AG20443 (cell line): ENCODE data around the gene NFASC.

Source experiments
- DNase-seq: peaks from one replicate; pipeline ENCODE4 v3.0.0; 2012; ENCODE audit warnings: low spot score, mixed read lengths

The NFASC gene

DNA sequence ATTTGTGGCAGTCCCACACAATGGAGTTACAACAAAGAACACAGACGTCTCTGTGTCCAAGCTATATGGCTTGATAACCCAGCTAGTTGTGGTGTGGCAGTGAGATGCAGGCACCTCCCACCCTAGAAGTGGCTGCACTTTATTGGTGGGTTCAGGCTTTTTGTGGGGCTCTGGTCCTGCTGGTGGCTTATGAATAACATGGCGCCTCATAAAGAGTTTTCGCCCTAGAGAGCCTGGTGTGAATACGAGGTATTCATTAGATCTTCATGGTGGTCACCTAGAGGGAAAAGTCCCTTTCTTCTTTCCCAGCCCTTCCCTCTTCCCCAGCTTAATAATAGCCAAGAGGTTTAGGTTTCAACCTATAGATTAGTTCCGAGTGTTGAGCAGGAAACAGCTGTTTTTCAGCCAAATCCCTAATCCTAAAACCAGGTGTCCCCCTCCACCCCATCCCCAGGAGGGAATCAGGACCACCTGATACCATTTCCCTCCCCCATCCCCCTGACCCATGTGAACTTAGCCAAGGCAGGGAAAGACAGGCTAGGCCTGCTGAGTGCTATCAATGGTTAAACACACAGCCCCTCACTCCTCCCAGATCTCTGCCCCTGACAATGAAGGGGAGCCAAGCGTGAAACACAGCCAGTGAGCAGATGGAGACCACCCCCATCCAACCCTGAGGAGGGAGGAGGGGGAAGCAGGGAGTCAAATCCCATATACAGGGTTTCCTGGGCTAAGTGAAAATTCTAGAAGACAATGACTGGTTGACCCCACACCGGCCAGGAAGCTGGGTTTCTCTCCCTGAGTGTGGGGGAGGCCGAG lies 58.2 kb downstream of the NFASC start:
- DNase-seq: no peak

DNA sequence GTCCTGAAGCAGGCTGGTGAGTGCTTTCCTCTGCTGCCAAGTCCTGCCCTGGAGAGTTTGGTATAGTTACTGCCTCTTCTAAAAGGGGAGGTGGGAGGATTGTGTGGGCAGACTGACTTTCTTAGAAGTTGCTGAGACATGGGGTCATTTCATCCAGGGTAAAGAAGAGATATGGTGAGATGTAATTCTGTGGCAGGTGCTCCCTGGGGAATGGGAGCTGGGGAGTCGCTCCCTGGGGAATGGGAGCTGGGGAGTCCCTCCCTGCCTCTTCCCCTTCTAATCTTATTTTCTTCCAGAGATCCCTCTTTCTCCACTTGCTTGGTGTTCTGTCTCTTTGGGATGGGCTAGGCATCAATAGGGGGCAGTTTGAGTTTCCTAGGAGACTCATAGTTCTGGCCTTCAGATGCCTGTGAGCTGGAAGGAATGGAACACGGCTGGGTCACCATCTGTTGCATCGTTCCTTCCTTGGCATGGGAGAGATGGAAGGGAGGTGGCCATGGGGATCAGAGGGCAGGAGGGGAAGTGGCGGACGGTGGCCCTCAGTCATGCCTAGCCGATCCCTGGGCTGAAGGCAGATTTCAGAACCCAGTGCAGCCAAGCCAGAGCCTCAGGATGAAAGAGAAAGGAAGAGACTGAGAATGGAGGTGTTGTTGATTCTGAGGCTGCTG lies 59.0 kb downstream of the NFASC start:
- DNase-seq: no peak

DNA sequence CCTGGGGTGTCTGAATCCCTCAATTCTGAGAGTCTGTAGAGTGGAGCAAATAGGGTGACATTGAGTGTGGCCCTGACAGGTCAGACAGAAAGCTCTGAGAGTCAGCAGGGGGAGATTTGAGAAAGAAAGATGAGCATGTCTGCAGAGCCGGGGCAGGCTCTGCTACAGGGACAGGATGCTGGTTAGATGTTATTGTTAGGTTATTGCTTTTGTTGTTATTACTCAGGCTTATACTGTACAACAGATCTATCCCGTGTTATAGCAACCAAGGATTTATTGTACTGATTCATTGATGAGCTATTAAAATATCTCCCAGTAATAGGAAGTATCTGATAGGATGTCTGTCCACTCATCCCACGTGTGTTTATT lies 59.5 kb downstream of the NFASC start:
- DNase-seq: no peak

DNA sequence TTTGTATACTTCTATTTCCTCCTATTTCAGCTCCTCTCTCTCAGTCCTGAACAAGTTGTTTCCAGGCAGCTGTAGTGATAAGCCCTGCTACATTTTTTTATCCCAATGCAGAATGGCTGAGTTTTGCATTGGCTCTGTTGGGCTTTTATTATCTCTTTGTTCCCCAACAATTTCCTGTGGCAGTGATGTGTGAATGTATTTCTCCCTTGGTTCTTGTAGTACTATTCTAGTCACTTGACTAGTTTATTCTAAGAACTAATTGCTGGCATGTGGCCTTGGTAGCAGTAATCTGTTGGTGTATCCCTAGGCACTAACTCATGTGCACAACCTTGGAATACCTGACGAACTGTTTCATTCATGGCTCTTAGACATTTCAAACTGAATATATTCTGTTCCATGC lies 60.7 kb downstream of the NFASC start:
- DNase-seq: no peak

DNA sequence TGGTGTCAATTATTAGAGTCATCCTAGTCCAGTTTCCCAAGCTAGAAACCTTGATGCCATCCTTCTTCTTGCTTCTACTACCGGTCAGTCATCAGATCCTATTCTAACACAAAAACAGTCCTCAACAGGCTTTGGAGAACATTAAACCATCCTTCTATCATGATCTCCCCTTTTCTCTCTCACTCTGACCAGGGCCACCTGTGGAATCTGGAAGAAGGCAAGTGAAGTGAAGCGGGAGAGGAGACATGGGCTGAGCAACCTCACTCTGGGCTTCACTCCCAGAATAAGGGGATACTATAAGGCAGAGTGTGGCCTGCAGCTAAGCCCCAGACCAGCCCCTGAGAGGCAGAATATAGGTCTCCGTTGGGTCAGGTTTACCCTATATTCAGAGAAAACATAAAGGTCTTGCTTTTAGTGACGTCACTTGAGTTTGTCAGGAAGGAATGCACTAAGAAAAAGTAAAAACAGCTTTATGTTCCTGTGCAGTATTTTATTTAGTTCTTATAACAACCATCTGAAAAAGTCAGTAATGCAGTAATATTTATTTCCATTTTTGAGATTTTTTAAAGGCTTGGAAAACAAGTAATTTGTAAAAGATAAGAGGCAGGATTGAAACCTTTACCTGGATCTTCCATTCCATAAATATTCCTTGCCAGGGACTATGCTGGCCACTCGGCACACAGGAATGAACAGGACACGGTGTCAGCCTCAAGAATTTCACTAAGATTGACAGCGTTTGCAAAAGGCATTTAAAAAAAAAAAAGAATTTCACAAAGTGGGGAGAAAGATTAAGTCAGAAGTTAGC lies 61.3 kb downstream of the NFASC start:
- no peak for DNase-seq

DNA sequence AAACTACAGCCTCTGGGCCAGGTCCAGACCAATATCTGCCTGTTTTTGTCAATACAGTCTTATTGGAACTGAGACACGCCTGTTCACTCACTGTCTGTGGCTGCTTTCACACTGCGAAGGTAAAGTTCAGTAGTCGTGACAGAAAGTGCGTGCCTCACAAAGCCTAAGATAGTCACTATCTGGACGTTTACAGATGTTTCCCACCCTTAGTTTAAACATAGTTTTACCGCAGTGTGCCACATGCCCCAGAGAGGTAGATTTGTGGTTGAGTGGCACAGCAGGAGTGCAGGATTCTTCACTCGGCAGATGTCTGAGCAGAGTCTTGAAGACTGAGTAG lies 61.9 kb downstream of the NFASC start:
- DNase-seq: no peak

DNA sequence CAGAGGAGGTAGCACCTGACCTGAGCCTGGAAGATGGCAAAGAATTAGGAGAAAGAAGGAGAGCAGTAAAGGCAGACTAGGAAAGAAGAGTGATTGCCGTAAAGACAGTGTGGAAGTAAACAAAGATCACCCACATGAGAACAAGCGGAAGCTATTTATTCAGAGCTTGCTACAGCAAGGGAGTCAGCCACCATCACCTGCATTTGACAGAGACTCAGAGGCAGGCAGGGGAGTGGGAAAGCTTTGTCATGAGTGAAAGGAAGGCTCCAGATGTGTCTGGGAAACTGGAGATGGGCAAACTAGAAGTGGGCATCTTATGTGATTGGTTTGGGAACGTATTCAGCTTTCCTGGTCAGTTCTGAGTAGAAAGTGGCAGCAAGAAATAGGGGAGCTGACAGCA lies 64.5 kb downstream of the NFASC start:
- no peak for DNase-seq

DNA sequence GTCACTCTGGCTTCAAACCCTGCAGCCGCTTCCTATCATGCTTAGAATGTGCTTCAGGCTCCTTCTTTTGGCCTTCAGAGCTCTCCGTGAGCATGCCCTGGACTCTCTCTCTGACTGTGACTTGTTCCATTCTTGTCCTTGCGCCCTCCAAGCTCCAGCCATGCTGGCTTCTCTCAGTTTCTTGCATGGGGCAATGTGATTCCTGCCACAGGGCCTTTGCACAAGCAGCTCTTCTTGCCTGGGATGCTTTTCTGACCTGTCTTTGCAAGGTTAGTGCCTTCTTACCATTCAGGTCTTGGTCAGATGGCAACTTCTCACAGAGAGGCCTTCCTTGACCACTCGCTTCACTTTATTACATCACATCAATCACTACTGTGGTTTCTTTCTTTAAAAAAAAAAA lies 66.1 kb downstream of the NFASC start:
- DNase-seq: no peak

DNA sequence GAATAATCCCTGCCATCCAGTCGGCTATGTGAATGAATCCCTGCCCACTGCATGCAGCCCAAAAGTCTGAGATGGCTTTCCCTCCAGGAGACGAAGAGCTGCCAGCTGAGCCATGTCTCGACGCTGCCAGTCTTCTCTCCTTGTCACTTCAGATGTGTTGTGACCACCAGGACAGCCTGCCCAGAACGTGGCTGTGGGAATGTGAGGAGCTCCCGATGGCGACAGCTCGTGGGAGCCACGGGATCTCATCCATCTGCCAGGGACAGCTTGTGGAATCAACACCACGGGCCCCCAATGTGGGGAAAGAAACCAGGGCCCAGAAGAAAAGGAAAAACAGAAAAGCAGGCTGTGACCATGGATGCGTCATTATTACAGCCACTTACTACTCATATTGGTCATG lies 67.2 kb downstream of the NFASC start:
- no peak for DNase-seq

DNA sequence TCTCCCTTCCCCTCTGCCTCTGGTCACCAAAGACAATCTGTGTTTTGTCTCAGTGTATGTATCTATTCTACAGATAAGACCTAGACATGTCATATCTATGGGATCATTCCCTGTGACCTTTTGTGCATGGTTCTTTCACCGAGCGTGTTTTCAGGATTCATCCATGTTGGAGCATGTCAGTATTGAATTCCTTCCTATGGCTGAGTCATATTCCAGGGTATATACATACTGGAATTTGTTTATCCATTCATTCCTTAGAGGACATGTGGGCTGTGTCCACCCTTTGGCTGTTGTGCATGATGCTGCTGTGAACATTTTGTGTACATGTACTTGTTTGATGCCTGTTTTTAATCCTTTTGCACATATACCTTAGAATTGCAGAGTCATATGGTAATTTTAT lies 69.9 kb downstream of the NFASC start:
- no peak for DNase-seq

DNA sequence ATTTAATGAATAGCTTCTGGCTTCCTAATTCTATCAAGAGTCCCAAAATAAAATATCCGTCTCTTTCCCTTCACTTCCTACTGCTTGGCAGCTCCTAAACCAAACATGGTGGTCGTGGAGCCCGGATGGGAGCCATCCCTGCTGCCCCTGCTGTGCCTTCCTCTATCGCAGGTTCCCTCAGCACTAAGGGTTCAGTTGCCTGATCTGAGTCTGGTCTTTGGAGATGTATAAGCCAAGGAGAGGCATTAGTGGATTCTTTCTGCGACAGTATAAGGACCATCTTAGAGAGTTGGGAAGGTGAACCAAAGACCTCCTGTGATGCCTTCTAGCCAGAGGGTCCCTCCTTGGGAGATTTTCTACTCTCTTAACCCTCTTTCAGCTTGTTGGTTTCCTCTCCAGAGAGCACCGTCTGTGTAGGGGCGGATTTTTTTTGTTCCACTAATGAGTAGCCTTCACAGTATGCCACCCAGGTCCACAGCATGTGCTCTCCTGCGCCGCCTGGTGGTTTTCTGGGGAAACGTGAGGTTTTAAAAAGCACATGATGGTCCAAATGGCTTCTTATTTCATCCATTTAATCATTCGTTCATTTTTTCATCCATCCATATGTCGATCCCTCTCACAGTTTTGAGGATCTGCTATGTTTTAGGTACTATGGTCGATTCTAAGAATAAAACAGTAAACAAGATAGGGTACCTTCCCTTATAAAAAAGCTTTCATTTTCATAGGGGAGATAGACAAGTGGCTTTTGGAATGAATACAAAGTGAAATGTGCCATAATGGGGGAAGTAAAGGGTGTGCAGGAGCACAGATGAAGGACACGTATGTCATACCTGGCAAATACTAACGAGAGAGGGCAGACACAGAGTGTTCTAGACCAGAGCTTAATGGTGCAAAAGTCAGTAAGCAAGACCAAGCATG lies 71.0 kb downstream of the NFASC start:
- peak; percentile 88 for DNase-seq

DNA sequence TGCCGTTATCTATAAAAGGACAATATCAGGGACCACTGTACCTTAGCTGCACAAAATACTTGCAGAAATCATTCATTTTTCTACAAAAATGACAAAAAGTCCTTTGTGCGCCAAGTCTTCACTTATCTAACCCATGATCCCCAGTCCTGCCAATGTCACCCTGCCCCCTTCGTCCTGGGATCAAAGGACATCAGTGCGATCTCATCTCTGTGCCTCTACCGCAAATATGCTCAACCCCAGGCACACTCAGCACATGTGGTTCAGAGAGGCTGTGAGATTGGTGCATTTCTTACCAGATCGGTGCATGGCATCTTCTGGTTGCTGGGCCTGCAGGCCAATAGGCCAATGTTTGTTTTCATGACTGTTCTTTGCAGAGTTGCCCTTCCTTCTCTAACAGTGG lies 72.8 kb downstream of the NFASC start:
- DNase-seq: no peak

DNA sequence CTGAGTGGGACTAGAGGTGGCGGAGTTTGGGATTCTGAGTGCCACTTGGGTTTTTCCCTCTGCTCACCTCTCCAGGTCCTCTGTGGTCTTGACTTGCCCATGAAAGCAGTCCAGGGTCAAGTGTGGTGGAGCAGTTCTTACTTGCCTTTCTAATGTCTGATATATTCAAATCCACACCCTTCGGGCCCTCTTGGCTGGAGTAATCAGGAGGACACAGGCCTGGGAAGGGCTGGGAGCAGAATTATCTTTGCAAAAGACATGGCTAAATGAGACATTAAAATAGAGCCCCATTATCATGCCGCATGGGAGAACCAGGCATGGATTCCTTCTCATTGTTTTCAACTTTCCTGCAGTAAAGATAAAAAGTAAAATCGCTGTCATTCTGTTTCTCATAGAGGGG lies 74.0 kb downstream of the NFASC start:
- DNase-seq: no peak

DNA sequence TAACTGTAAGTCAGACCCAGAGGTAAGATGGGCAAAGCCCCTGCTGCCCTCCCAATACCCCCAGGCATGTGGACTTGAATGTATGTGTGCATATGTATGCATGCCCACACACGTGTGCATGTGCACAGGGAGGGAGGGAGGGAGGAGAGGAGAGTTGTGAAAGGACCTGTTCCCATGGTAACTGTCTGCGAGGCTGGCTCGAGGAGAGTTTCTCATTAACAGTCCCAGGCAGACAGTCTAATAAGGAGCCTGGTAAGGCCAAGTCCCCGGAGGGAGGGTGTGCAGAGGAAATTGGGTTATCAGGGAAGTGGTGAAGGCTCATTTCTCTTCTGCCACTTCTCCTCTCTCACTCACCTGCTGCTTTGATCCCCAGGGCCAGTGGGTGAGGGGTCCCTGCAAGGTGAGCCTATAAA lies 74.9 kb downstream of the NFASC start:
- peak; percentile 29 for DNase-seq

DNA sequence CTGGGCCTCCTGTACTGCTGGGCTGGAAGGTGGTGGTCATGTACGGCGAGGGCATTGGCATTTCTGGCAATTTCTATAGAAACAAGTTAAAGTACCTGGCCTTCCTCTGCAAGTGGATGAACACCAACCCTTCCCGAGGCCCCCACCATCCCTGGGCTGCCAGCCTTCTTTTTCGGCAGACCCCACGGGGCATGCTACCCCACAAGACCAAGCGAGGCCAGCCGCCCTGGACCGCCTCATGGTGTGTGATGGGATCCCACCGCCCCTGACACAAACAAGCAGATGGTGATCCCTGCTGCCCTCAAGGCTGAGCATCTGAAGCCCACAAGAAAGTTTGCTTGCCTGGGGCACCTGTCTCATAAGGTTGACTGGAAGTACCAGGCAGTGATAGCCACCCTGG lies 76.0 kb downstream of the NFASC start:
- no peak for DNase-seq

DNA sequence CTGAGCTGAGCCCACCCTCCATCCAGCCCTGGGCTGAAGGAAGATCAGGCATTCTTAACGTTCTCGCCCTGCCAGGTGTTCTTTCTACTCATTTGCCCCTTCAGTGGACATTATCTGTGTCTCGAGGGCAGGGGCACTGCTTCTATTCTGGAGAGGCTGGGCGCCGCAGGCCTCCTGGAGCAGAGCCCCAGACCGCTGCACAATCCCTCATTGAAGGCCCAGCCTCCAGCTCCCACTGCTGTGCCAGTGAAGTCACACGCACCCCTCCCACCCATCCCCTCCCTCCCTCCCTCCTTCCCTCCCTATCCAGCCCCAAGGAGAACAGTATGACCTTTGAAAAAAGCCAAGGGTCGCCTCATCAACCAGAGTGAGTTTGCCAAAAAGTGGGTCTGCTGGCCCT lies 76.7 kb downstream of the NFASC start:
- DNase-seq: no peak

DNA sequence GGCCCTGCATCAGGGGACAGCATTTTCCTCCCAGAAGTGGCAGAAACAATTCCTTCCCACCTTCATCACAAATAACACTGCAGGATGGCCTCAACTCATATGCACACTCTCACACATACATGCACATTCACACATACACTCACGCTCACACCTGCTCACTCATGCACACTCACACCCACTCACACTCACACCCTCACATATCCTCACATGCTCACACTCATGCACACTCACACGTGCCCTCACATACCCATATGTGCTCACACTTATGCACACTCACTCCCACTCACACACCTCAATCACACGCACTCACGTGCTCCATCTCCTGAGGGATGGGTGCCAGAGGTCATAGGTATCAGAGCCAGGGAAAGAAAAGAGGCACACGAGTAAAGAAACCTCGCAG lies 77.1 kb downstream of the NFASC start:
- no peak for DNase-seq

DNA sequence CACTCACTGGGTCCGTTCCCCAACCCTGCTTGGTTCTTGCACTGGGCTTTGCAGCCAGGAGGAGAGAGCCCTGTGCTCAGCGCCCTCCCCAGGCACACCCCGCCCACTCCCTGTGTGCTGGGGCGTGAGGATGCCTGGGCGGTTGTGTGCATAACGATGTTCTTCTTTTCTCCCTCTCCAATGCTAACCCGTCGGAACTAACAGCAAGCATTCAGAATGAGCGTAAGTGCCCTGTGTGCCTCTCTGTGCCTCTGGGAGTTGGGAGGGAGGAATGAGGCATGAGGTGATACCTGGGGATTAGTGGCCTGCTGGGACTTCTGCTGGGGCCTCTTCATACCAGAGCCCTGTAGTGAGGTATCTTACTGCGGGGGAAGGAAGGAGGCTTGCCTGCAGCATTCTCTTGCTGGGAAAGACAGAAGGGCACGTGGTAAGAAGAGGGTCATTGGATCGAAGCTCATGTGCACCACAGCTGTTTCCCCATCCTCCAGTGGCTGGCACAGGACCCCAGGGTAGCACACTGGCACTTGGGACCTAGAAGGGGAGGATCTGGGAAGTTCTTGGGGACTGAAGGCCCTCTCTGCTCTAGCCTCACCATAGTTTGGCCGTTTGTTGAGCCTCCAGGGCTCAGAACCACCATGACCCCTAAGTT lies 79.8 kb downstream of the NFASC start:
- DNase-seq: no peak

DNA sequence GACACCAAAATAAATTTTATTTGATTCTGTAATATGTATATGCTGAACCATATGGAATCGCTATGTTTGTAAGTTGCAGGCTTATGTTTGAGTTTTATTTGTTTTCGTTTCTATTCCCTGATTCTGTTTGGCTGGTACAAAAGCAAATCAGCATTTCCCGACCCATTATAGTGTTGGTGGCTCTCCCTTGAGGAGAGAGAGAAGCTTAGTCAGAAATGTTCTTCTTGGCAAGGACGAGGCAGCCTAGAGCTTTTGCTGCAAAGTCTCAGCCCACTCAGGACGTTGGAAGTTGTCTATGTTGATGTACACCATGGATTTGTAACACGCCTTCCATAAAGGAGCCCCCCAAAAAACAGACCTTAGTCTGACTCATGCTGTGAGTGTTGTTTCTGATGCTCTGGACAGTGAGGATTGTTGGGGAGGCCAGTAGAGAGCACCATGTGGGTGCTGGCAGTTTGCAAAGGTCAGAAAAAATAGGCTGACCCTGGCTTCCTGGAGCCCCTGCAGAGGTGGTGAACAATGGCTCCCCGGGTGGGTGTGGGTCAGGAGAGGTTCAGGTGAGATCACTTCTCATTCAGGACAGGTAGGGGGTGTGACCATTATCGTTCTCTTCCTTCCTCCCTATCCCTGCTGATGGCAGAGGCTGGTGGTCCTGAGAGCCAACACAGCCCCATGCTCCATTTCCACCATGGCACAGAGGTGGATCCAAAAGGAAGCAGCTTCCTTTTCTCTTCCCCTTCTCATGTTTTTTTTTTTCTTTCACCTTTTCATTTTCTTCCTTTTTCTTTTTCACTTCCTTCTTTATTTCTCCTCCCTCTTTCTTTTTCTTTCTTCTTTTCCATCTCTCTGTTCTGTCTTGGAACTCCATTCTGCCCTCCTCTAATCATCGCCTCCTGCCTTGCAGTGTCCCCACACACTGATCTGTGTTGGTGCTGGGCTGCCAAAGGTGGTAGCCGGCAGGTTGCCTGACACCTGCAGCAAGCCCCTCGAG lies 88.0 kb downstream of the NFASC start:
- no peak for DNase-seq

DNA sequence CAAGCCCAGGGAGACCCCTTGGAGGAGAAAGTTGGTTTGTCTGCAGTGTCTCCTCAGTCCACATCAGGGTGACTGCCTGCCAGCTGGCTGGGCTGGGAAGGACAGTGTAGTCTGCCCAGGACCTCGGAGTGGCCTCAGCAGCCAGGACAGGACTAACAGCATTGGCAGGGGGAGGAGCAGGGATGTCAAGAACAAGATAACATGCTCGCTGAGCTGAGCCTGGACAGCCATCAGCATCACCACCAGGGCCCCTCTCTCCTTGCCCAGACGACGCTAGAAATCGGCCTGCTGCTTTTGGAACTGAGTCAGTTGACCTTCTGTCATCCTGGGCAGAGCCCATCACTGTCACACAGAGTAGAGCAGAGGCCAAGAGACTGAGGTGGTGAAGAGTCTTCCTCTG lies 88.7 kb downstream of the NFASC start:
- no peak for DNase-seq
